SKM-1 (cell line): ENCODE data around the gene MGMT.

Experiments
- DNase-seq: peaks from one replicate; lab custom pipeline; 2025; ENCODE audit not compliant: unreplicated experiment; lab: John Stamatoyannopoulos, UW

MGMT gene

DNA sequence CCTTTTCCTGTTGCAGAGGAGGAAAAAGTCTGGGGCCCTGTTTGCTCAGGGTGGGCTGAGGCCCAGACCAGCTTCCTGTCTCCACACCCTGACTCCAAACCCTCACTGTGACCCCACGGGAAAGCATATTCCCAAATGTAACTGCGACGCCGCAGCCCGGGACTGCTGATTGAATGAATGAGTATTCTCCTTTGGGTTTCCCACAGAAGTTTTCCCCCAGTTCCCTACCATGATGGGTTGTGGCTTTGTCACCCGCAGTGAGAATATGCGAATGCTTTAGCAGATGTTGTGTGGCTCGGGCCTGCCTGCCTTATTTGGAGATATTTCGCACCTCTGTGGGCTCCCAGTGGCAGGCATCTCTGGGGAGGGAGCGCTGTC is 50.6 kb downstream of the MGMT start:
- DNase-seq, result no peak

DNA sequence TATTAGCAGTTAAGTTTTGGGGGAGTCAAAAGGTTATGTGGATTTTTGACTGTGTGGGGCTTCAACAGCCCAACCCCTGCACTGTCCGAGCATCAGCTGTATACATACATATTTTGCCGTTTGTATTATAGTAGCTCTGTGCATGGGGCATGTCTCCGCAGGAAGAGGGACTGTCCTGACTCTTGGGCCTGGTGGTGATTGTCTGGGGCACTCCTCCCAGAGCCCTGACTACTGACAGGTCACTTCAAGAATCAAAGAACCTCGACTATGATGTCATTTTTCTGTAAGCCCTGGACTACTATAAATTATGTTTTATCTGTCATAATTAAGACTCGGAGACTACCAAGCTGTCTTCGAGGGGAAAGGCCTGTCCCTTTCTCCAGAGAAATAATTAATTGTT is 51.8 kb downstream of the MGMT start:
- DNase-seq, result no peak

DNA sequence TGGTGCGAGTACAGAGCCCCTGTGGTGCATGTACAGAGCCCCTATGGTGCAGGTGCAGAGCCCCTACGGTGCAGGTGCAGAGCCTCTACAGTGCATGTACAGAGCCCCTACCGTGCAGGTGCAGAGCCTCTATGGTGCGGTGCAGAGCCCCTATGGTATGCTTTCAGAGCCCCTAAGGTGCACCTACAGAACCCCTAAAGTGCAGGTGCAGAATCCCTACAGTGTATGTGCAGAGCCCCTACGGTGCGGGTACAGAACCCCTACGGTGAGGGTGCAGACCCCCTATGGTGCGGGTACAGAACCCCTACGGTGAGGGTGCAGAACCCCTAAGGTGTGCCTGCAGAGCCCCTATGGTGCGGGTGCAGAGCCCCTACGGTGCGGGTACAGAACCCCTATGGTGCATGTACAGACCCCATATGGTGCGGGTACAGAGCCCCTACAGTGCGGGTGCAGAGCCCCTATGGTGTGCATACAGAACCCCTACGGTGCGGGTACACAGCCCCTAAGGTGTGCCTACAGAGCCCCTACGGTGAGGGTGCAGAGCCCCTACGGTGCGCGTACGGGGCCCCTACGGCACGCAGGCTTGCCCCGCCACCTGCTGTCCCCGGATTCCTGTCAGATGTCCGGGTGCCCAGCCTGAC is 53.5 kb downstream of the MGMT start:
- DNase-seq, result no peak

DNA sequence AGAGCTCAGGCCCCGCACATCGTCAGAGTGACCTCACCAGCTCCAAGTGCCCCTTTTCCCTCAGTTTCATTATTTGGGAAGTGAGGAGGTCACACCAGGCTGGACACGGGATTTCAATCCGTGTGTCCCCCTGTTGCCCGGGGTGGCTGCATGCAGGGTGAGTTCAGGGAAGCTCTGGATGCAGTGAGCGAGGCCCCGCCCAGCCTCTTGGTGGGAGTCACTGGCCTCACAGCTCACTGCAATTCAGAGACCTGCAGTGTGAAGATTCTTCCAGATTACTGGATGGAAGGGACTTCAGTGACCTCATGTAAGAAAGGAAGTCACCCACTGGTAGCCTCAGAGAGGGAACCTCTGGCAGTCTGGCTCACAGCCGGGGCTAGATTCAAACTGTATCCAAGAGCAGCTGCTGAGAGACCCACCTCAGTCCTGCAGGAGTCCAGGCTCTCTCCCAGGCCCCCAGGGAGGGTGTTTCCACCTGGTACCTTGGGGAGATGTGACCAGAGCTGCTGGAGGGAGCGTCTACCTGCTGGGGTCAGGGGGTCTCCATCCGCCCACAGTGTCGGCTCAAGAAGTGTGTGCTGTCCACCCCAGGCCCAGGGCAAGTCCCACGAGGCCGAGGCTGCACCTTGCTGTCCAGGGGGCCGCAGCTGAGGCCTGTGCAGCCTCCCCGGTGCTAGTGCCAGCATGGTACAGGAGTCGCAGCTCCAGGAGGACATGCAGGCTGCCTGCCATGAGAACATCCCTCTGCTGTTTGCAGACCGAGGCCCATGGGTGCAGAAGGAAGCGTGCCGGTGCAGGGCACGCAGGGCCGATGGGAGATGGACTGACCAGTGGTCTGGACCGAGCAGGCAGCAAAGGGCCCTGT is 54.4 kb downstream of the MGMT start:
- DNase-seq, result no peak

DNA sequence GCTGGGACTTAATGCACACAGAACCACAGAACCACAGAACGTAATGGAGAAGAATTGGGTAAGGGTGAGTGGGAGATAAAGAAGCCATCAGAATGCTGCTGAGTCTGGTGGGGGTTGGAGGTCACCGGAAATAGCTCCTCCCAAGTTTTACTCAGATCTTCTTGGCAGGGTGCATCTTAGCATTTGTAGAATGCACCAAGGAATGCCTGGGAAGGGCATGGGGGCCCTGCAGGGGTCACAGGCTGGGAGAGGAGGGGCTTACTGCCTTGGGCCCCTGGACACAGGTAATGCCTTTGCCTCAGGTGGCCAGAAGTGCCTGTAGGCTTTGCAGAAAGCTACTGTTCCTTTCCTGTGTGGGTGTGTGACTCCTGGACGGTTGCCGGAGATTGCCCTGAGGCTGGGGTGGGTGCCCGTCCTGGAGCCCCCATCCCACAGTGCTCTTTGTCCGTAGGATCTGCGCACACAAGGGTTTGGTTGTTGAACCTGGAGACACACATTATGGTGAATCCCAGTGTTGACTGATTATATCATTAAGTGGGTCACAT is 55.1 kb downstream of the MGMT start:
- no peak for DNase-seq

DNA sequence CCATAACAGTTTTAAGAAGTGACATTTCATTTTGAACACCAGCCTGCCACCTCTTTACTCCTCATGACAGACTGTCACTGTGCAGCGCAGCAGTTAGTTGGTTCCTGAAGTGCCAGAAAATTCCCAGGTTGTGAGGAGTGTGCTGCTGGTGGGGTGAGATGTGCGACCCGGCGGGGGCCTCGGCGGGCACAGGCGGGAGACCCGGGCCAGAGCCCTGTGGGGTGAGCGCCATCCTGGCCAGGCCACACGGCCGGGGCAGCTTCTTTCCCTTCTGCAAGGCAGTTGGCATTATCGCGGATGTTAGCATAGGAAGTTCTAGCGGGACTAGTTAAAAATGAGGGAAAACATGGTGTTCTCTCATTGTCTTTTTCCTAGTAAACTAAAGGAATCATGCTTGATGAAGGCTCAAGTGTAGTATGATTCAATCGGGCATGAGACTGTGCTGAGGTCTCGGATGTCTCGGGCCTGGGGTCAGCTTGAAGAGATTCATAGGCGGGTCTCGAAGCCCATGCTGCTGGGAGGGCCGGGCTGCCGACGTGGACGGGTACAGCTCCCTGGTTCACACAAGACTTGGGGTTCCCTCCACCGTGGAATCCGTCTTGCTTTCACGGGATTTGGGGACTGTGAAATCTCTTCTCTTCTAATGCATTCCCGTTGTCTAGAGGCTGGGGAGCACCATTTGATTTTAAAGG is 56.1 kb downstream of the MGMT start:
- DNase-seq, result no peak

DNA sequence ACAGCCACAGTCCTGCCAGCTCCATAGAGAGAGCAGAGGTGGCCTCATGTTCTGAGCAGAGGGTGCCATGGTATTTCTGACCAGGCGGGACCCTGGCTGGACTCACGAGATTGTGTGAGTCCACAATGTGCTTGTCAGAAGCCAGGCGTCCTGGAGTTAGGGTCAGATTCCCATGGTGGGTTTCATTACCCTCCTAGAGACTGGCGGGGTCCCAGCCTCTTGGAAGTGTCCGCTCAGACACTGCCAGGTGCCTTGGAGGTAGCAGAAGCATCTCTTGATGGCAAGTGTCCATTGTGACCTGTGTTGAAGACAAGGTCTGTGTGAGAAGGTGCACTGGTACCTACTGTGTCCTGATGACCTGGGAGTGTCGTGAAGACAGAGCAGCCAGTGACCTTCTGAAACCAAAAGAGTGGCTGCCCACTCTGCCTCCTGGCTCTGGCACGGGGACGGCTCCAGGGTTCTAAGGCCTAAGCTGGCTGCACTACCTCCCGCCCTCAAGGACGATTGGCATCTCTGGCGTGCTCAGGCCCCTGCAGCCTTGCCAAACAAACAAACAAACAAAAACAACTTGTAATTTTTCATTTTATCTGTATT is 56.8 kb downstream of the MGMT start:
- DNase-seq, result no peak

DNA sequence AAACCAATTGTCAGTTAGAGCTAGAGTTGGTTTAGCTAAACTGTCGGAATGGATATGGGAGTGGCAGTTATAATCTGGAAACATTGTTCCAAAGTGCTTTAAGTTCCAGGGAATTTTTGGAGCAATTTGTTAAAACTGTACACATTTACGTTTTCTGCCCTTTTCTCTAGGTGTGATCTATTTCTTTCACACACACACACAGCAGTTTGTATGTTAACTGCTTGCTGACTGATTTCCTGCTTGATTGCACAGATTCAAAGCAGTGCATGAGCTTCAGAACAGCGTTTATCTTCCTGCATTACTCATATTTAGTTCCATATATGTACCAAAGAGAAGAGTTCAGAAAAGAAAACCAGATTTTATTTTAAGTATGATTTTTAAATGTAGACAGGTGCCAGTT is 57.9 kb downstream of the MGMT start:
- no peak for DNase-seq

DNA sequence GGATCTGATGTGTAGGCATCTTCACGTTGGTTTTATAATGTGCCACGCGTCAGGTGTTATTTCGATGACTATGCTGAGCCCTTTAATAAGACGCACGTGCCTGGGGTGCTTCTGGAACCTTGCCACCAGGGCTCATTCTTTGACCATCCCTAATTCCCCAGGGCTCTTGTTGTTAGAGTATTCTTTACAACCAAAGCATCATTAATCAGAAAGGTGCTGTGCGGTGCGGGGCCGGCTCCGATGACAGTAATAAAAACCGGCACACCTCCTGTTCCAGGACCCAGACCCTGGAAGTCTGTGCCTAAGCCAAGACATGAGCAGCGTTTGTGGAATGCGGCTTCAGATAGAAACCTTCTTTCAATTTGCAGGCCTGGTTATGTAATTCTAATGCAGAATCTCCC is 58.4 kb downstream of the MGMT start:
- no peak for DNase-seq

DNA sequence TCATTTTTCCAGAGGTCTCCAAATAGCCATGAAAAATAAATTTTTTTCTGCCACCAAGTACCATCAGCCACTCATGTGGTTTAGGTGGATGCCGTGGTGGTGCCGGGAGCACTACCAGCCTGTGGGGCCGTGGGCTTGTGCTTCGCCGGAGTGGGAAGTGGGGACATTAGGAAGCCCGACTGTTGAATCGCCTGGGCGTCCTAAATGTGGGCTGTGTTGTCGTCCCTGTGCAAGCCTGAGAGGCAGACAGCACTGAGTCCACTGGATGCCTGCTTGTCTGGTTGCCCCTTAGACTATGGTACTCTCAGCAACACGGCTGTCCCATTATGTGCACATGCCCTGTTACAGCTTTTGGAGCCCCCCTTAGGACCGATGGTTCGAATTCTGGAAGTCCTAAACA is 59.9 kb downstream of the MGMT start:
- DNase-seq, result no peak

DNA sequence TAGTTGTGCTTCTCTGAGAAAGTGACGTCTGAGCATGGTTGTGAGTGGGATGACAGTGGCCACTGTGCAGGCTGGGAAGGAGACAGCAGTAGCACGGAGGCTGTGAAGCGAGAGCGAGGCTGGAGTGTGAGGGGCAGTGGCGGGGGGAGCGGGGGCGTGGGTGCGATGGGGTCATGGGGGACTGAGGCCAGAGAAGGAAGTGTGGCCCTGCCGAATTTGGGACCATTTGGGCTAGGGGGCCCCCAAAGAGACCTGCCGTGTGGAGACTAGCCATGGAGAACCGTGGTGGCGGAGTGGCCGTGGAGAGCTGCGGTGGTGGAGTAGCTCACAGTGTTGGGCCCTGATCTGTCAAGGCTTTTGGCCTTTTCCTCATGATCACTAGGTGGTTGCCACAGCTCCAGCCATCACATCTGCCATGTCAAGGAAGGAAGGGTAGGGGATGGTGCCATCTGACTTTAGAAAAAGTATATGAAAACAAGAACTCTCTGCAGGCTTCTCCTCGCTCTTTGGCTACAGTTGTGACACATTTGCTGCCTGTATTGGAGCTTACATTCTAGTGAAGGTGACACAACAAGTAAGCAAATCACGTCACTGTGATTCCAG is 61.4 kb downstream of the MGMT start:
- no peak for DNase-seq

DNA sequence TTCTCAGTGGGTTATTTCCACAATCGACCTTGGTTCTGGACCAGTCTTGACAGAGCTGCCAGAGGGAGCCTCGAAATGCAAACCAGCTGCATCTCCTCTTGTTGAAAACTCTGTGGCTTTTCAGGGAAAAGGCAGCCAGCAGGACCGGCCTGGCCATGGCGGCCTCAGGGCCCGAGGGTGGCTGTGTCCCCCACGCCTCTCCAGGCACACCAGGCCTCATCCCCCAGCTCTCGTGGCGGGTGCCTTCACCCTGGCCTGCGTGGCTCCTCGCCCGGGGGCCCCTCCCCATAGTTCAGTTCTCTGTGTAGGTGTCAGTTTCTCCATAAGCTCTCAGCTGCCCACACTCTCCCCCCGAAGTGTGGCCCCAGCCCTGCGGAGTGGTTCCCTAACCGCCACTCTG is 63.5 kb downstream of the MGMT start:
- no peak for DNase-seq

DNA sequence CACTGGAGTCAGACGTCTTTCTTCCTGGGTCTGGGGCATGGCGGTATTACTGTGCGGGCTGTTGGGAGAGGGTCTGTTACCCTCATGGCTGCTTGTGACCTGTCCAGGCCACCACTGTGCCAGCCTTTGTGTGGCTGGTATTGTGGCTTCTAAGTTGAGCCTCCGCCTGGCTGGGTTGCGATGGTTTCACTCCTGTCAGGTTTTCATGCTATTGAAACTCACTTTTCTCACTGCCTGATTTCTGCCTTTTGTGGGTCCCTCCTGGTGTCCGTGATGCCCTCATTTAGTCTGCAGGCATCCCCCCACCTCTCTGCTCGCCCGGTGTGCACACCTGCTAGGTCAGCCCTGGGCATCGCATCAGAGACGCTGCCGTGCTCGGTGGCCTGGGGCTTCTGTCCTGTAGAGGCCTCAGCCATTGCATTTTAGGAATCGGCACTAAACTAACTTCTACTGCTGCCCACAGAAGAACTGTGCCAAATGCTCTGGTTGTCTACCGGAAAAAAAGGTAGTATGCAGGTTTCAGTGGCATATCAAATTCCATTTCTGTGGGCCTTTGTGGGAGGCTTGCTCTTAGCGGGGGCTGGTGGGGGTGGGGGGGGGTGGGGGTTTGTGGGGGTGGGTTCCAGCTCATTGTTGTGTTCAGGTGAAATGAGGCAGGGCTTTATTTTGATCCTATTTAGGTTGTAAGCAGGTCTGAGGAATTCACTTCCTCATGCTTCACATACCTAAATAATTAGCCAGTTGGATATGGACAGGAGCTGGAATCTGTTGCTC is 64.3 kb downstream of the MGMT start:
- no peak for DNase-seq

DNA sequence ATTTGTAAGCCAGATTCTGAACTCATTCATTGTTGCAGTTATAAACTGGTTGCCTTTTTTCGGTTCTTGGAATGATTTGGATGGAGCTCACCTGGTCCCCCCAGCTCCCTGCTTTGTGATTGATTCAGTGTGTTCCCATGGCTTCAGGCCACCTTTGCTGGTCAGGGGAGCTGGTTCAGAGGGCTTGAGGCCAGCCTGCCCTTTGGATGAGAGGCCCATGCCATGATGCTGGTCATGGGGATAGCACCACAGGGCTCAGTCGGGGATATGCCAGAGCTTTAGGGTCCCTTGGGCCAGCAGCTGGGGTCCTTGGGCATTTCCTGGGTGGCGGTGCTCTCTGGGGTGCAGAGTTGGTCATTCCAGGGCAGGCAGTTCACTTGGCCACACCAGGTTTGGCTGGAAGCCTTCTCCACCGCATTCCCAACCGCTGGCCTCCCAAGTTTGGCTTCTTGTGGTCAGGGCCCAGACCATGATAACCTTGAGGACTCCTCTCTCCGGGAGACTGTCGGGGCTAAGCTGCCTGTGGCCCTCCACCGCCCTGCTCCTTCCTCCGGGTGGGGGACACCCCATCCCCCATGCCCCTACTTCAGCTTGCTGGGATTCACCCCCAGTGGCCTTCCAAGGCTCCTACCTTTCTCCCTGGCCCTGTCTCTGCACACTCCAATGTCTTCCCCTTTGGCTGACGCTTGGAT is 65.1 kb downstream of the MGMT start:
- no peak for DNase-seq

DNA sequence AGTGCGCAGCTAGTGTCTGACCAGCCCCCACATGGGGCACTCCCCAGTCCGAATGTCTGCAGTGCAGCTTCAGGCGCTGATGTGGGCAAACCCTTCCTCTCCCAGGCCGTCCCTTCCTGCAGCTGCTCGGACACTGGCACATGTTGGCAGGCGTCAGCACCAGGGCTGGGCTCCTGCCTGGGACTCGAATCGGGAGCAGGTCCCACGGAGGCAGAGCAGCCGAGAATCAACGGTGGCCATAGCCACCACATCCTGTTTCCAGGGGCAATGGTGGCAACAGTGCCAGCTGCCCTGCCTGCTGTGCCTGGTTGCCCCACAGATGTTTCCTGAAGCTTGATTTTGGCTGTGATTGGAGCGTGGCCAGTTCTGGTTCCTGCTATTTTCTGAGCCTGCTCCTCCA is 65.8 kb downstream of the MGMT start:
- DNase-seq, result no peak

DNA sequence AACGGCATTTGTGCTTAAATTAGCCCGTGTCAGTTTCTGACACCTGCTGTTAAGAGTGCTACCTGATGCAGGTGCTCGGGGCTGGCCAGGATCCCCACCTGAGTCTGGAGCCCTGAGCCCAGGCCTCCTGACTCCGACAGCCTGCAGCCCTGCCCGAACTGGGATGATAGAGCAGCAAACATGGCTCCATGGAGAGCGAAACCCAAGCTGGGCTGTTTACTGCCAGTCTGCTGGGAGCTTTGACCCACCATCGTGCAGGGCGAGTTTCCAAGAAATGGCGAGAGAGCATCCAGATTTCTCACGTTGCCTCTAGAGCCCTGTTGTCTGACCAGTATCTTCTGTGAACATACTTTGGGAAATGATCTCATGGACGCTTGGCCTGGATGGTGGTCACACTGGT is 66.2 kb downstream of the MGMT start:
- DNase-seq, result no peak

DNA sequence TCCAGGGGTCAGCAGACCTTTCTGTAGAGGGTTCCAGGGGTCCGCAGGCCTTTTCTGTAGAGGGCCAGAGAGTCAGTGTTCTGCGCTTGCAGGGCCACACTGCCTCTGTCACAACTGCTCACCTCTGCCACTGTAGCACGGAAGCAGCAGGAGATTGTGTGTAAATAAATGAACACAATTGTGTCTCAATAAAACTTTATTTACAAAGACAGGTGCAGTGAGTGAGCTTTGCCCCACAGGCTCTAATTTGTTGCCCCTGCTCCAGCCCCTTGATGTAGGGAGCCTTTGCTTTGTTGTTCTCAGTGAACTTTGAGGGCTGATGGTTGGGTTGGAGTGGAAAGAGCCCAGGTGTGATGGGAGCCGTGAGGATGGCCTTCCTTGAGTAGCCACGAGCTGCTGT is 67.8 kb downstream of the MGMT start:
- DNase-seq, result no peak

DNA sequence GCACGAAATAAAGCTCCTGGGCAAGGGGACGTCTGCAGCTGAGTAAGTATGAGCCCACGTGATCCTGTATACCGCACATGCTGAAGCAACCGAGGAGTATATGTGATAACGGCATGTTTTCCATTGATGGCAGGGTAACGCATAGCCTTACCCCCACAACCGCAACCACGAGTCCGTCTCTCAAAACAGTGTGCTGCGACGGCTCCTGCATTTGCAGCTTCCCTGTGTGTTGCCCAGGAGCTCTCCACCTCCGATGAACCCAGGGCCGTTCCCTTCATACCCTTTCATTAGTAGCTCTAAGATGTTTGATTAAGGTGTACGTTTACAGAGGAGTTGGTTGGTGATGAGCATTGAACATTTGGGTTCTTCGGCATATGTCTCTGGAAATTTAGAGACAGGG is 69.3 kb downstream of the MGMT start:
- no peak for DNase-seq

DNA sequence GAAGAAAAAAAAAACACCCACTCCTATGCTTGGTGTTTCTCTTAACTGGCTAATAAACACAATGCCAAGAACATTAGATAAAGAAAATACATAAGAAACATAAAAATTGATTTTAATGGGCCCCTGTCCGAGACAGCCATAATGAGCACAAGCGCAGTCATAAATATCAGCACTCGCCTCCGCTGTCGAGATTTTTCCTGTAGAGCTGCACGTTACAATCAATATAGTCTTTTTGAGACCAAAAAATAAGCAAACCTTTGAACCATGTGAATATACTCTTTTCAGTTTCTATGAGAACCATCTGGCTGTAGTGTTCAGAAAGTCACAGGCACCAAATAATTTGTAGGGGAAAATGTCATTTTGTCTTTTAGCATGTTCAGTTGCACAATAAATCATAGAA is 70.1 kb downstream of the MGMT start:
- DNase-seq, result no peak

DNA sequence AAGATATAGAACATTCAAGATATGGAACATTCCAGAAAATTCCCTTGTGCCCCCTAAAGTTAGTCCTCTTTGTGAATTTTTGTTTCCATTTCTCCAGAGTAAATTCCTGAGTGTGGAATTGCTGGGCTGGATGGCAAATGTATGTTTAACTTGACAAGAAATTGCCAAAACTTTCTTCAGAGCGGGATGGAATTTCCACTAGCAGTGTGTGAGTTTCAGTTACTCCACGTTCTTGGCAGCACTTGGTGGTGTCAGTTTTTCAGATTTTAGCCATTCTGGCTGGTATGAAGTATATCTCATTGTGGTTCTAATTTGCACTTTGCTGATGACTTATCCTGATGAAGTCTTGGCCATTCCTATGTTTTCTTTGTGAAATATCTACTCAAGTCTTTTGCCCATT is 71.2 kb downstream of the MGMT start:
- DNase-seq, result no peak
